Measurements from ENCODE around the gene TMEM72. TPM values are rescaled to one million over a fixed set of nuclear protein-coding genes. Genes with fewer than 3 reads are reported as not detected.
A peak's percentile ranks its signal among the peaks of the same experiment; 100 is the strongest.

Gene TMEM72
- total and polyA plus RNA-seq, 2 of the 13 experiments (the other 11 are each of a cell fraction or from before 2014, with no cell fraction given): 0.04 TPM; not detected in 1

DNA sequence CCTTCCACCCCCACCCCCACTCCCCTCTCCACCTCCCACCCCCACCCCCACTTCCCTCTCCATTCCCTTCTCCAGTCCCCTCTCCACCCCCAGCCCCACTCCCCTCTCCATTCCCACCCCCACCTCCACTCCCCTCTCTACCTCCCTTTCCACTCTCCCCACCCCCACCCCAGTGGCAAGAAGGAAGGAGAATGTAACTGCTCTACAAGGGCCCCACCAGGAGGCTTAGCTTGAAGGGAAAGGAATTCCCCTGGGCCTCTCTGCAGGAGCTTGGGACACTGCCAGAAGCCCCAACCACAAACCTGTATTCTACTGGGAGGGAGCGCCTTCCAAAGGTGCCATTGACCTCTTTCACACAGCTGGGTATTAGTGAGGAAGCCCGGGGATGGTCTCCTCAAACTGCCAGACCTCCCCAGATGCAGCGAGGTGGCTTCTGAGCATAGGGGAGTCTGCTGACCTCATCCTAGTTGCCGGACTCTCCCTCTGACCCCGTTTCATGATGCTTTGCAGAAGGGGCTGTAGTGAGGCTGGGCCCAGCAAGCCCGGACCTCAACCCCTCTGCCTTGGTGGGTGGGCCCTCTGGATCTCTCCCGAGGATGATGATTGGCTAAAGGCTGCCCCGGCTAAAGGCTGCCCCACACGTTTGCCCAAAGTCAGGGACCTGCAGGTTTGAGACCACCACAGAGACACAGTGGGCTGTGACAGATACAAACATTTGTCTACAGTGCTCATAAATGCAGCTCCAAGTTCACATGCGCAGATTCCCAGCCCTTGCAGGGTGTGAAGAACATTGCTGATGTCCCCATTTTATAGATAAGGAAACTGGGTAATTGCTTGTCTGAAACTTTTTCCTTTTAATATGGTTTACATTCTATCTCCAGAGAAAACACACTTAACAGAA, 64.5 kb downstream of the TMEM72 start (continued):
- TF ChIP-seq, protein P1, sequence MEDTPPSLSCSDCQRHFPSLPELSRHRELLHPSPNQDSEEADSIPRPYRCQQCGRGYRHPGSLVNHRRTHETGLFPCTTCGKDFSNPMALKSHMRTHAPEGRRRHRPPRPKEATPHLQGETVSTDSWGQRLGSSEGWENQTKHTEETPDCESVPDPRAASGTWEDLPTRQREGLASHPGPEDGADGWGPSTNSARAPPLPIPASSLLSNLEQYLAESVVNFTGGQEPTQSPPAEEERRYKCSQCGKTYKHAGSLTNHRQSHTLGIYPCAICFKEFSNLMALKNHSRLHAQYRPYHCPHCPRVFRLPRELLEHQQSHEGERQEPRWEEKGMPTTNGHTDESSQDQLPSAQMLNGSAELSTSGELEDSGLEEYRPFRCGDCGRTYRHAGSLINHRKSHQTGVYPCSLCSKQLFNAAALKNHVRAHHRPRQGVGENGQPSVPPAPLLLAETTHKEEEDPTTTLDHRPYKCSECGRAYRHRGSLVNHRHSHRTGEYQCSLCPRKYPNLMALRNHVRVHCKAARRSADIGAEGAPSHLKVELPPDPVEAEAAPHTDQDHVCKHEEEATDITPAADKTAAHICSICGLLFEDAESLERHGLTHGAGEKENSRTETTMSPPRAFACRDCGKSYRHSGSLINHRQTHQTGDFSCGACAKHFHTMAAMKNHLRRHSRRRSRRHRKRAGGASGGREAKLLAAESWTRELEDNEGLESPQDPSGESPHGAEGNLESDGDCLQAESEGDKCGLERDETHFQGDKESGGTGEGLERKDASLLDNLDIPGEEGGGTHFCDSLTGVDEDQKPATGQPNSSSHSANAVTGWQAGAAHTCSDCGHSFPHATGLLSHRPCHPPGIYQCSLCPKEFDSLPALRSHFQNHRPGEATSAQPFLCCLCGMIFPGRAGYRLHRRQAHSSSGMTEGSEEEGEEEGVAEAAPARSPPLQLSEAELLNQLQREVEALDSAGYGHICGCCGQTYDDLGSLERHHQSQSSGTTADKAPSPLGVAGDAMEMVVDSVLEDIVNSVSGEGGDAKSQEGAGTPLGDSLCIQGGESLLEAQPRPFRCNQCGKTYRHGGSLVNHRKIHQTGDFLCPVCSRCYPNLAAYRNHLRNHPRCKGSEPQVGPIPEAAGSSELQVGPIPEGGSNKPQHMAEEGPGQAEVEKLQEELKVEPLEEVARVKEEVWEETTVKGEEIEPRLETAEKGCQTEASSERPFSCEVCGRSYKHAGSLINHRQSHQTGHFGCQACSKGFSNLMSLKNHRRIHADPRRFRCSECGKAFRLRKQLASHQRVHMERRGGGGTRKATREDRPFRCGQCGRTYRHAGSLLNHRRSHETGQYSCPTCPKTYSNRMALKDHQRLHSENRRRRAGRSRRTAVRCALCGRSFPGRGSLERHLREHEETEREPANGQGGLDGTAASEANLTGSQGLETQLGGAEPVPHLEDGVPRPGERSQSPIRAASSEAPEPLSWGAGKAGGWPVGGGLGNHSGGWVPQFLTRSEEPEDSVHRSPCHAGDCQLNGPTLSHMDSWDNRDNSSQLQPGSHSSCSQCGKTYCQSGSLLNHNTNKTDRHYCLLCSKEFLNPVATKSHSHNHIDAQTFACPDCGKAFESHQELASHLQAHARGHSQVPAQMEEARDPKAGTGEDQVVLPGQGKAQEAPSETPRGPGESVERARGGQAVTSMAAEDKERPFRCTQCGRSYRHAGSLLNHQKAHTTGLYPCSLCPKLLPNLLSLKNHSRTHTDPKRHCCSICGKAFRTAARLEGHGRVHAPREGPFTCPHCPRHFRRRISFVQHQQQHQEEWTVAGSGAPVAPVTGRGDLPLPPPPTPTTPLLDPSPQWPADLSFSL (CRISPR knock-in tag; IDR thresholded peaks at IDR 0.05): no peak
- TF ChIP-seq ZNF883 (CRISPR knock-in tag; IDR thresholded peaks at IDR 0.05; ENCODE audit: not compliant biosample characterization): no peak
- TF ChIP-seq ZNF432 (CRISPR knock-in tag; IDR thresholded peaks at IDR 0.05; ENCODE audit: borderline replicate concordance): no peak
- TF ChIP-seq ZBTB7A (CRISPR knock-in tag; IDR thresholded peaks at IDR 0.05): no peak
- TF ChIP-seq HCFC1 (IDR thresholded peaks at IDR 0.05; ENCODE audit: low read depth, low read length): no peak
- no peak for TF ChIP-seq CENPT (CRISPR knock-in tag; IDR thresholded peaks at IDR 0.05; ENCODE audit: low read depth)
- TF ChIP-seq DNMT1 (CRISPR knock-in tag; IDR thresholded peaks at IDR 0.05): no peak
- no peak for TF ChIP-seq YEATS4 (CRISPR knock-in tag; IDR thresholded peaks at IDR 0.05; ENCODE audit: borderline replicate concordance)
- 0 out of 2 replicates have a peak, but pooled peaks have one; percentile 40 for TF ChIP-seq POLR2AphosphoS2 (IDR thresholded peaks at IDR 0.05; ENCODE audit: low read depth, low read length)
- TF ChIP-seq, protein P2, sequence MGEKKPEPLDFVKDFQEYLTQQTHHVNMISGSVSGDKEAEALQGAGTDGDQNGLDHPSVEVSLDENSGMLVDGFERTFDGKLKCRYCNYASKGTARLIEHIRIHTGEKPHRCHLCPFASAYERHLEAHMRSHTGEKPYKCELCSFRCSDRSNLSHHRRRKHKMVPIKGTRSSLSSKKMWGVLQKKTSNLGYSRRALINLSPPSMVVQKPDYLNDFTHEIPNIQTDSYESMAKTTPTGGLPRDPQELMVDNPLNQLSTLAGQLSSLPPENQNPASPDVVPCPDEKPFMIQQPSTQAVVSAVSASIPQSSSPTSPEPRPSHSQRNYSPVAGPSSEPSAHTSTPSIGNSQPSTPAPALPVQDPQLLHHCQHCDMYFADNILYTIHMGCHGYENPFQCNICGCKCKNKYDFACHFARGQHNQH (CRISPR knock-in tag; IDR thresholded peaks at IDR 0.05): 0 out of 2 replicates have a peak, but pooled peaks have one; percentile 14
- TF ChIP-seq FOXP1 (IDR thresholded peaks at IDR 0.05): no peak
- no peak for TF ChIP-seq FOXP1 (CRISPR knock-in tag; IDR thresholded peaks at IDR 0.05)
- TF ChIP-seq, protein P3, sequence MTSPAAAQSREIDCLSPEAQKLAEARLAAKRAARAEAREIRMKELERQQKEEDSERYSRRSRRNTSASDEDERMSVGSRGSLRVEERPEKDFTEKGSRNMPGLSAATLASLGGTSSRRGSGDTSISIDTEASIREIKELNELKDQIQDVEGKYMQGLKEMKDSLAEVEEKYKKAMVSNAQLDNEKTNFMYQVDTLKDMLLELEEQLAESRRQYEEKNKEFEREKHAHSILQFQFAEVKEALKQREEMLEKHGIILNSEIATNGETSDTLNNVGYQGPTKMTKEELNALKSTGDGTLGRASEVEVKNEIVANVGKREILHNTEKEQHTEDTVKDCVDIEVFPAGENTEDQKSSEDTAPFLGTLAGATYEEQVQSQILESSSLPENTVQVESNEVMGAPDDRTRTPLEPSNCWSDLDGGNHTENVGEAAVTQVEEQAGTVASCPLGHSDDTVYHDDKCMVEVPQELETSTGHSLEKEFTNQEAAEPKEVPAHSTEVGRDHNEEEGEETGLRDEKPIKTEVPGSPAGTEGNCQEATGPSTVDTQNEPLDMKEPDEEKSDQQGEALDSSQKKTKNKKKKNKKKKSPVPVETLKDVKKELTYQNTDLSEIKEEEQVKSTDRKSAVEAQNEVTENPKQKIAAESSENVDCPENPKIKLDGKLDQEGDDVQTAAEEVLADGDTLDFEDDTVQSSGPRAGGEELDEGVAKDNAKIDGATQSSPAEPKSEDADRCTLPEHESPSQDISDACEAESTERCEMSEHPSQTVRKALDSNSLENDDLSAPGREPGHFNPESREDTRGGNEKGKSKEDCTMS (CRISPR knock-in tag; conservative IDR thresholded peaks at IDR 0.05): no peak
- TF ChIP-seq NRL (CRISPR knock-in tag; IDR thresholded peaks at IDR 0.05; ENCODE audit: borderline replicate concordance): no peak
- no peak for TF ChIP-seq TRIM22 (IDR thresholded peaks at IDR 0.05)
- no peak; the same call in 1 of the 2 replicates for TF ChIP-seq ZNF224 (CRISPR knock-in tag; IDR thresholded peaks at IDR 0.05)
- TF ChIP-seq HOXA3 (CRISPR knock-in tag; IDR thresholded peaks at IDR 0.05): no peak
- TF ChIP-seq GABPB1 (CRISPR knock-in tag; IDR thresholded peaks at IDR 0.05): no peak; the same call in 1 of the 2 replicates
